ENCODE results near the gene MICALL2.

GRCh38 chr7:1432411-1433082, 26.7 kb downstream of the MICALL2 start:
- peak; percentile 8 for TF ChIP-seq POLR2A (IDR thresholded peaks at IDR 0.05; ENCODE audit: low read length)
- no peak for TF ChIP-seq GATA1 (IDR thresholded peaks at IDR 0.05; ENCODE audit: low read depth, low read length)
